Stimulated activated CD4-positive, alpha-beta T cell treated with anti-CD3 and anti-CD28 coated beads, Interleukin-1b, Interleukin-23, amount 100 ng/mL, for 48 hours (primary cell): ENCODE data around the gene SOX6.
"Not testable (repeated sequence)": the region's sequence is repeated elsewhere in the genome, so short reads cannot be mapped to it uniquely, and the experiment has no call there.

Experiments
- DNase-seq: peaks from one replicate; pipeline ENCODE4 v3.0.0-alpha.2; 2020

SOX6 gene

GRCh38 chr11:16029151-16029550 is 327.2 kb downstream of the SOX6 start:
- not testable (repeated sequence) for DNase-seq

GRCh38 chr11:16028419-16028818 is 327.9 kb downstream of the SOX6 start:
- no peak for DNase-seq

GRCh38 chr11:16027621-16028020 is 328.7 kb downstream of the SOX6 start:
- no peak for DNase-seq

- no peak for DNase-seq
Measured at GRCh38 chr11:16026849-16027248, 329.5 kb downstream of the SOX6 start.

- DNase-seq, result no peak
Measured at GRCh38 chr11:16018931-16019330, 337.4 kb downstream of the SOX6 start.

- no peak for DNase-seq
Measured at GRCh38 chr11:16016468-16016829, 339.9 kb downstream of the SOX6 start.

- no peak for DNase-seq
Measured at GRCh38 chr11:16015741-16016467, 340.4 kb downstream of the SOX6 start.

GRCh38 chr11:16013649-16014275 is 342.6 kb downstream of the SOX6 start:
- no peak for DNase-seq

- DNase-seq, result no peak
Measured at GRCh38 chr11:16013242-16013641, 343.1 kb downstream of the SOX6 start.

- no peak for DNase-seq
Measured at GRCh38 chr11:16012125-16012751, 344.1 kb downstream of the SOX6 start.

GRCh38 chr11:16011396-16011795 is 344.9 kb downstream of the SOX6 start:
- no peak for DNase-seq

- no peak for DNase-seq
Measured at GRCh38 chr11:16009021-16009420, 347.3 kb downstream of the SOX6 start.

GRCh38 chr11:16007514-16007913 is 348.8 kb downstream of the SOX6 start:
- DNase-seq, result no peak

GRCh38 chr11:16002942-16003341 is 353.4 kb downstream of the SOX6 start:
- no peak for DNase-seq

GRCh38 chr11:16001899-16002426 is 354.4 kb downstream of the SOX6 start:
- DNase-seq, result no peak

- DNase-seq, result no peak
Measured at GRCh38 chr11:16001044-16001568, 355.2 kb downstream of the SOX6 start.

- no peak for DNase-seq
Measured at GRCh38 chr11:16000065-16000464, 356.3 kb downstream of the SOX6 start.

- no peak for DNase-seq
Measured at GRCh38 chr11:15993345-15993744, 363.0 kb downstream of the SOX6 start.

GRCh38 chr11:15991215-15991614 is 365.1 kb downstream of the SOX6 start:
- DNase-seq, result no peak

GRCh38 chr11:15989685-15990084 is 366.7 kb downstream of the SOX6 start:
- DNase-seq, result no peak

GRCh38 chr11:15988693-15989231 is 367.6 kb downstream of the SOX6 start:
- DNase-seq, result no peak

- no peak for DNase-seq
Measured at GRCh38 chr11:15988016-15988550, 368.3 kb downstream of the SOX6 start.

GRCh38 chr11:15987046-15987445 is 369.3 kb downstream of the SOX6 start:
- no peak for DNase-seq

GRCh38 chr11:15985860-15986139 is 370.5 kb downstream of the SOX6 start:
- DNase-seq, result no peak
